IMR-90 (cell line): ENCODE measurements around the gene PCBD1. TPM values are rescaled to one million over a fixed set of nuclear protein-coding genes. Genes with fewer than 3 reads are reported as not detected.

Experiments used
- ATAC-seq: fragments of 200-7000 bp; cut with Tn5 transposase; 2 replicates; pipeline ENCODE4 v1.9.1; 2020; ENCODE audit warnings: low read depth, mild to moderate bottlenecking, moderate library complexity
- BruUV-seq: library from RNA; stranded (reverse); fragments of 400-500 nt; replicated peaks from 2 replicates; lab custom pipeline; 2021; lab: Mats Ljungman, UMichigan
- CTCF ChIA-PET: fragments of 300-600 bp; formaldehyde crosslinking; extraction: SDS; loops from one replicate; lab custom pipeline; 2021; ENCODE audit warnings: antibody characterized with exemption; lab: Yijun Ruan, JAX
- POLR2A ChIA-PET: fragments of 300-600 bp; sonication (Branson Sonifier 250); formaldehyde crosslinking; loops from one replicate; lab custom pipeline; 2022; ENCODE audit warnings: antibody characterized with exemption; ENCODE audit not compliant: unreplicated experiment; lab: Charles Lee
- DNase-seq: peaks from one replicate; pipeline ENCODE4 v3.0.0; 2013
- H2AFZ ChIP-seq: replicated peaks from 2 replicates; pipeline ENCODE3; 2013; ENCODE audit warnings: low read length, mild to moderate bottlenecking; ENCODE audit not compliant: poor library complexity
- H2AK5ac ChIP-seq: 2 replicates; pipeline ENCODE4 v1.6.1; 2013; ENCODE audit warnings: low read depth, low read length, inconsistent platforms
- H2AK9ac ChIP-seq: replicated peaks from 2 replicates; pipeline ENCODE3; 2013; ENCODE audit warnings: mild to moderate bottlenecking, low read depth, low read length, moderate library complexity; ENCODE audit not compliant: poor library complexity
- H2BK120ac ChIP-seq: 2 replicates; pipeline ENCODE4 v1.6.1; 2013; ENCODE audit warnings: low read depth, low read length, inconsistent platforms
- H2BK15ac ChIP-seq: 3 replicates; pipeline ENCODE4 v1.6.1; 2013; ENCODE audit warnings: low read depth, low read length, inconsistent platforms
- H2BK20ac ChIP-seq: 2 replicates; pipeline ENCODE4 v1.6.1; 2013; ENCODE audit warnings: low read depth, mild to moderate bottlenecking, inconsistent platforms, low read length, moderate library complexity
- H2BK5ac ChIP-seq: 2 replicates; pipeline ENCODE4 v1.6.1; 2013; ENCODE audit warnings: mild to moderate bottlenecking, low read depth, low read length, inconsistent platforms; ENCODE audit not compliant: poor library complexity, severe bottlenecking
- H3K14ac ChIP-seq: replicated peaks from 2 replicates; pipeline ENCODE4 v1.6.1; 2013; ENCODE audit warnings: low read depth, low read length, inconsistent platforms
- H3K18ac ChIP-seq: 2 replicates; pipeline ENCODE4 v1.6.1; 2013; ENCODE audit warnings: low read depth, low read length, control low read depth
- H3K23ac ChIP-seq: 2 replicates; pipeline ENCODE4 v1.6.1; 2013; ENCODE audit warnings: low read depth, low read length, inconsistent platforms
- H3K27ac ChIP-seq: 2 replicates; pipeline ENCODE4 v1.5.1; 2013; ENCODE audit warnings: mild to moderate bottlenecking, control low read depth, low read length; ENCODE audit not compliant: insufficient read depth
- H3K27me3 ChIP-seq: 2 replicates; pipeline ENCODE4 v1.6.1; 2013; ENCODE audit warnings: low read length; ENCODE audit not compliant: control insufficient read depth, insufficient read depth
- H3K36me3 ChIP-seq: 2 replicates; pipeline ENCODE4 v1.6.1; 2013; ENCODE audit warnings: low read length, mixed read lengths; ENCODE audit not compliant: control insufficient read depth, insufficient read depth
- H3K4ac ChIP-seq: 2 replicates; pipeline ENCODE4 v1.6.1; 2013; ENCODE audit warnings: low read depth, low read length, inconsistent platforms
- H3K4me1 ChIP-seq: 2 replicates; pipeline ENCODE4 v1.6.1; 2013; ENCODE audit warnings: low read length, mixed read lengths; ENCODE audit not compliant: control insufficient read depth, insufficient read depth
- H3K4me2 ChIP-seq: 2 replicates; pipeline ENCODE4 v1.6.1; 2013; ENCODE audit warnings: low read depth, mild to moderate bottlenecking, control low read depth, low read length, moderate library complexity
- H3K4me3 ChIP-seq: 2 replicates; pipeline ENCODE4 v1.5.1; 2013; ENCODE audit warnings: low read depth, mild to moderate bottlenecking, control low read depth, low read length, moderate library complexity; ENCODE audit not compliant: insufficient read depth
- H3K56ac ChIP-seq: 2 replicates; pipeline ENCODE4 v1.6.1; 2013; ENCODE audit warnings: low read length, inconsistent platforms; ENCODE audit not compliant: insufficient read depth; ENCODE audit errors: extremely low read depth
- H3K79me1 ChIP-seq, 2 experiments: 2 replicates each; pipeline ENCODE4 v1.6.1; 2013; ENCODE audit warnings: low read length in 2 of 2, inconsistent platforms in 1 of 2, low read depth in 1 of 2
- H3K9ac ChIP-seq: 2 replicates; pipeline ENCODE4 v1.6.1; 2013; ENCODE audit warnings: low read depth, low read length, control low read depth
- H3K9me1 ChIP-seq: 2 replicates; pipeline ENCODE4 v1.6.1; 2013; ENCODE audit warnings: low read length, inconsistent platforms; ENCODE audit not compliant: insufficient read depth
- H3K9me3 ChIP-seq: 2 replicates; pipeline ENCODE4 v1.6.1; 2013; ENCODE audit warnings: low read length; ENCODE audit not compliant: control insufficient read depth, insufficient read depth
- H4K20me1 ChIP-seq: 2 replicates; pipeline ENCODE4 v1.6.1; 2013; ENCODE audit warnings: low read length, inconsistent platforms; ENCODE audit not compliant: insufficient read depth
- H4K5ac ChIP-seq: 2 replicates; pipeline ENCODE4 v1.6.1; 2013; ENCODE audit warnings: mild to moderate bottlenecking, low read depth, low read length, control low read depth
- H4K8ac ChIP-seq, 2 experiments: 2 replicates each; pipeline ENCODE4 v1.6.1; 2013; ENCODE audit warnings: low read depth in 2 of 2, low read length in 2 of 2, control low read depth in 1 of 2, inconsistent platforms in 1 of 2
- H4K91ac ChIP-seq: 2 replicates; pipeline ENCODE4 v1.6.1; 2013; ENCODE audit warnings: low read depth, low read length, inconsistent platforms; ENCODE audit not compliant: insufficient read depth
- BHLHE40 ChIP-seq: fragments of 150-350 bp; IDR thresholded peaks from 2 replicates; pipeline ENCODE4 v1.6.1; 2016; ENCODE audit warnings: mild to moderate bottlenecking, low read depth, low read length
- CEBPB ChIP-seq: IDR thresholded peaks from 2 replicates; pipeline ENCODE4 v1.6.1; 2012; ENCODE audit warnings: low read depth, low read length, improper control_type of control experiment
- CHD1 ChIP-seq: IDR thresholded peaks from 2 replicates; pipeline ENCODE4 v1.6.1; 2012; ENCODE audit warnings: low read depth, low read length, improper control_type of control experiment
- ELK1 ChIP-seq: fragments of 150-350 bp; IDR thresholded peaks from 2 replicates; pipeline ENCODE4 v1.6.1; 2016; ENCODE audit warnings: low read depth, mild to moderate bottlenecking, low read length, moderate library complexity, borderline replicate concordance
- FOS ChIP-seq: fragments of 150-350 bp; IDR thresholded peaks from 2 replicates; pipeline ENCODE4 v1.6.1; 2016; ENCODE audit warnings: low read depth, low read length
- MAFK ChIP-seq: IDR thresholded peaks from 2 replicates; pipeline ENCODE4 v1.6.1; 2012; ENCODE audit warnings: low read depth, low read length, improper control_type of control experiment
- MAZ ChIP-seq: IDR thresholded peaks from 2 replicates; pipeline ENCODE4 v1.6.1; 2012; ENCODE audit warnings: low read depth, mild to moderate bottlenecking, low read length, improper control_type of control experiment, moderate library complexity, borderline replicate concordance
- NFE2L2 ChIP-seq: fragments of 150-350 bp; IDR thresholded peaks from 2 replicates; pipeline ENCODE4 v1.6.1; 2016; ENCODE audit warnings: low read depth, mild to moderate bottlenecking, low read length
- POLR2A ChIP-seq: IDR thresholded peaks from 2 replicates; pipeline ENCODE4 v1.6.1; 2012; ENCODE audit warnings: mild to moderate bottlenecking, low read depth, low read length
- RCOR1 ChIP-seq: IDR thresholded peaks from 2 replicates; pipeline ENCODE4 v1.6.1; 2012; ENCODE audit warnings: mild to moderate bottlenecking, low read length, improper control_type of control experiment; ENCODE audit not compliant: insufficient replicate concordance
- RFX5 ChIP-seq: IDR thresholded peaks from 2 replicates; pipeline ENCODE4 v1.8.0; 2012; ENCODE audit warnings: low read depth, mild to moderate bottlenecking, low read length, moderate library complexity
- SMC3 ChIP-seq: fragments of 150-350 bp; IDR thresholded peaks from 2 replicates; pipeline ENCODE4 v1.6.1; 2016; ENCODE audit warnings: low read depth, mild to moderate bottlenecking, antibody characterized with exemption, low read length, moderate library complexity
- WGBS, 2 experiments: methylation state at CpG; one replicate each; pipeline versions ENCODE4 v1.1.5 to v1.1.7; 2013; ENCODE audit warnings: missing lambda C conversion rate in 2 of 2; ENCODE audit not compliant: insufficient read length in 1 of 2; ENCODE audit errors: extremely low coverage in 2 of 2; 5-methylcytosine and 5-hydroxymethylcytosine counted together
- dilution Hi-C: fragments of 300-500 bp; cut with HindIII; formaldehyde crosslinking; loops from one replicate; pipeline ENCODE4 v1.14.3; 2018; ENCODE audit warnings: low sequenced_read_pairs; ENCODE audit not compliant: unreplicated experiment
- in situ Hi-C: fragments of 300-500 bp; cut with MboI; formaldehyde crosslinking; loops from 3 replicates; pipeline ENCODE4 v1.14.3; 2019; ENCODE audit warnings: low sequenced_read_pairs, inconsistent platforms, mixed read lengths
- intact Hi-C: fragments of 100-400 bp; cut with micrococcal nuclease; formaldehyde crosslinking; loops from 2 replicates; pipeline ENCODE4 v1.10.0; 2022
- polyA plus RNA-seq, 3 experiments: library from polyadenylated mRNA; depleted of rRNA; stranded (reverse); fragments of >200 nt; gene quantifications; 2 replicates each; pipeline ENCODE4 v1.2.3, GENCODE V29; 2012; ENCODE audit warnings: low replicate concordance in 1 of 3
- total RNA-seq: library from RNA; depleted of rRNA; stranded (reverse); fragments of >200 nt; gene quantifications from 2 replicates; pipeline ENCODE4 v1.2.3, GENCODE V29; 2012
- TF ChIP-seq, protein P1 (sequence below): fragments of 150-350 bp; IDR thresholded peaks from 2 replicates; pipeline ENCODE4 v1.6.1; 2017; ENCODE audit warnings: mild to moderate bottlenecking, antibody characterized with exemption, low read length, low read depth

PCBD1 gene
- total and polyA plus RNA-seq, 2 of the 4 experiments (the other 2 are of a cell fraction): 15.8 to 31.6 TPM

GRCh38 chr10:70928140-70928539 lies 39.8 kb upstream of the PCBD1 start:
- ATAC-seq (no peak), DNase-seq (no peak)
- H3K9ac ChIP-seq: no peak overlapping the region
- H2AK9ac ChIP-seq: no peak overlapping the region
- no peak overlapping the region for H3K27ac ChIP-seq
- H2BK5ac ChIP-seq: no peak overlapping the region
- H3K4me1 ChIP-seq: no peaks in the 10 kb centered on the region
- 56% methylated on average over 7 of the region's 8 CpGs; no CpG with 5 or more reads in 1 of the 2 experiments for WGBS, 2 experiments
- ChIA-PET POLR2A (no interaction called here), CTCF (no interaction called here)
- H3K36me3 ChIP-seq: no peaks in the 10 kb centered on the region
- H3K23ac ChIP-seq: no peak overlapping the region
- no peak overlapping the region for H3K56ac ChIP-seq
- BruUV-seq: no TSS peak
- no peaks in the 10 kb centered on the region for H3K9me3 ChIP-seq
- H3K4ac ChIP-seq: no peak overlapping the region
- H3K18ac ChIP-seq: no peak overlapping the region
- H3K9me1 ChIP-seq: no peaks in the 10 kb centered on the region
- H3K79me1 ChIP-seq: no peaks in the 10 kb centered on the region
- no peaks in the 10 kb centered on the region for H4K20me1 ChIP-seq
- H4K8ac ChIP-seq: no peak overlapping the region
- in situ Hi-C loops: loop anchor here (5.0 kb wide), 1 partner anchor 359 kb away; no protein-coding TSS in a partner anchor
- H2BK120ac ChIP-seq: no peak overlapping the region
- H2BK15ac ChIP-seq: no peak overlapping the region
- no peak overlapping the region for H4K91ac ChIP-seq
- no peak overlapping the region for H3K14ac ChIP-seq
- no peak overlapping the region for H2BK20ac ChIP-seq
- H2AK5ac ChIP-seq: no peak overlapping the region
- no peak for TF ChIP-seq RFX5
- TF ChIP-seq POLR2A: no peak
- no peak for TF ChIP-seq CHD1
- TF ChIP-seq, protein P1, sequence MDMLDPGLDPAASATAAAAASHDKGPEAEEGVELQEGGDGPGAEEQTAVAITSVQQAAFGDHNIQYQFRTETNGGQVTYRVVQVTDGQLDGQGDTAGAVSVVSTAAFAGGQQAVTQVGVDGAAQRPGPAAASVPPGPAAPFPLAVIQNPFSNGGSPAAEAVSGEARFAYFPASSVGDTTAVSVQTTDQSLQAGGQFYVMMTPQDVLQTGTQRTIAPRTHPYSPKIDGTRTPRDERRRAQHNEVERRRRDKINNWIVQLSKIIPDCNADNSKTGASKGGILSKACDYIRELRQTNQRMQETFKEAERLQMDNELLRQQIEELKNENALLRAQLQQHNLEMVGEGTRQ: no peak
- no peak for TF ChIP-seq MAFK
- no peak for TF ChIP-seq SMC3
- no peak for TF ChIP-seq FOS
- TF ChIP-seq RCOR1: no peak
- no peak for TF ChIP-seq NFE2L2
- TF ChIP-seq MAZ: no peak
- TF ChIP-seq CEBPB: no peak
- TF ChIP-seq BHLHE40: no peak
- no peak for TF ChIP-seq ELK1
- intact Hi-C loops: loop anchor here (5.0 kb wide), 1 partner anchor 339 kb away; no protein-coding TSS in a partner anchor
- no peak overlapping the region for H2AFZ ChIP-seq
- H3K4me2 ChIP-seq: no peak overlapping the region
- peaks cover 62% of the 10 kb centered on the region for H3K27me3 ChIP-seq
- no peak overlapping the region for H4K5ac ChIP-seq
- no peak overlapping the region for H3K4me3 ChIP-seq
- dilution Hi-C loops: no loop called here
